Measurements from ENCODE around the gene JTB.

DNA sequence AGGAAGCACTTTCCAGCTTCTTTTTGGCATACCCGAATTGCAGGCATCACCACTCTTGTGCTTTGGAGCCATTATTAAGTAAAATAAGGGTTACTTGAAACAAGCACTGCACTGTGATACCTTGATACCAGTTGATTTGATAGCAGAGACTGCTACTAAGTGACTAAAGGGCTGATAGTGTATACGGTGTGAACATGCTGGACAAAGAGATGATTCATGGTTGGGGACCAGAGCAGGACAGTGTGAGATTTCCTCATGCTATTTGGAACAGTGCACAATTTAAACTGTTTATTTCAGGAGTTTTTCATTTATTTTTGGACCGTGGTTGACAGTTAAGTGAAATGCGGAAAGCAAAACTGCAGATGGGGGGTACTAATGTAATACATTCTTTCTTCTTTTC is 22.9 kb upstream of the JTB start:
- TF ChIP-seq, protein P1, sequence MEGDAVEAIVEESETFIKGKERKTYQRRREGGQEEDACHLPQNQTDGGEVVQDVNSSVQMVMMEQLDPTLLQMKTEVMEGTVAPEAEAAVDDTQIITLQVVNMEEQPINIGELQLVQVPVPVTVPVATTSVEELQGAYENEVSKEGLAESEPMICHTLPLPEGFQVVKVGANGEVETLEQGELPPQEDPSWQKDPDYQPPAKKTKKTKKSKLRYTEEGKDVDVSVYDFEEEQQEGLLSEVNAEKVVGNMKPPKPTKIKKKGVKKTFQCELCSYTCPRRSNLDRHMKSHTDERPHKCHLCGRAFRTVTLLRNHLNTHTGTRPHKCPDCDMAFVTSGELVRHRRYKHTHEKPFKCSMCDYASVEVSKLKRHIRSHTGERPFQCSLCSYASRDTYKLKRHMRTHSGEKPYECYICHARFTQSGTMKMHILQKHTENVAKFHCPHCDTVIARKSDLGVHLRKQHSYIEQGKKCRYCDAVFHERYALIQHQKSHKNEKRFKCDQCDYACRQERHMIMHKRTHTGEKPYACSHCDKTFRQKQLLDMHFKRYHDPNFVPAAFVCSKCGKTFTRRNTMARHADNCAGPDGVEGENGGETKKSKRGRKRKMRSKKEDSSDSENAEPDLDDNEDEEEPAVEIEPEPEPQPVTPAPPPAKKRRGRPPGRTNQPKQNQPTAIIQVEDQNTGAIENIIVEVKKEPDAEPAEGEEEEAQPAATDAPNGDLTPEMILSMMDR (IDR thresholded peaks at IDR 0.05) = no peak
- TF ChIP-seq POLR2A (IDR thresholded peaks at IDR 0.05) = no peak

Measured in lower leg skin (tissue), 3 donors.